ENCODE data around the gene GAPVD1.

DNA sequence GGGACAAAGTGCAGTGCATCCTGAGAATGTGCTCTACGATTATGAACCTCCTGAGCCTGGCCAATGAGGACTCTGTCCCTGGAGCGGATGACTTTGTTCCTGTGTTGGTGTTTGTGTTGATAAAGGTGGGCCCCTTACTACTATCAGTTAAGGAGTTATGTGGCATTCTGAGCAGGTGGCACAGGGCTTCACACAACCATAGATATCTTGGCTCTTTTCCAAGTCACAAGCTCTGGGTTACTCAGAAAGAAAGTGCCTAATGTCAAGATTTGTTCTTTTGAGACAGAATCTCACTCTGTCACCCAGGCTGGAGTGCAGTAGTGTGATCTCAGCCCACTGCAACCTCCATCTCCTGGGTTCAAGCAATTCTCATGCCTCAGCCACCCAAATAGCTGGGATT lies 99.0 kb downstream of the GAPVD1 start:
- TF ChIP-seq TAF1 (IDR thresholded peaks at IDR 0.05; ENCODE audit: low read depth, low read length) (no peak), POLR2A (IDR thresholded peaks at IDR 0.05; ENCODE audit: low read depth, low read length) (no peak), POLR2AphosphoS5 (IDR thresholded peaks at IDR 0.05; ENCODE audit: low read depth, low read length) (no peak), POU2F2 (IDR thresholded peaks at IDR 0.05; ENCODE audit: low read depth, low read length) (no peak), PAX5 (IDR thresholded peaks at IDR 0.05; ENCODE audit: insufficient read depth, low read length, severe bottlenecking) (no peak), SPI1 (IDR thresholded peaks at IDR 0.05; ENCODE audit: low read depth, low read length) (no peak)

All from GM12891 (cell line).